SK-N-SH (cell line): ENCODE data around the gene ADORA2A. TPM values are rescaled to one million over a fixed set of nuclear protein-coding genes. Genes with fewer than 3 reads are reported as not detected.

Source experiments
- CTCF ChIA-PET: fragments of 300-600, 350-600 bp; formaldehyde crosslinking; extraction: SDS; loops from one replicate; lab custom pipeline; 2021; lab: Yijun Ruan, JAX
- POLR2A ChIA-PET: fragments of 350-600 bp; sonication (Branson Sonifier 250); formaldehyde crosslinking; extraction: SDS; loops from one replicate; lab custom pipeline; 2020; ENCODE audit warnings: antibody characterized with exemption, inconsistent platforms; lab: Yijun Ruan, JAX
- DNase-seq: peaks from one replicate; pipeline ENCODE4 v3.0.0; 2012
- H2AFZ ChIP-seq: fragments of 200-600 bp; sonication (generic); 2 replicates; pipeline ENCODE4 v1.8.1; 2016; ENCODE audit warnings: antibody characterized with exemption, mild to moderate bottlenecking, low read depth
- H3F3A ChIP-seq: fragments of 200-600 bp; sonication (generic); replicated peaks from 2 replicates; pipeline ENCODE3; 2016; ENCODE audit warnings: antibody characterized with exemption, mild to moderate bottlenecking; ENCODE audit not compliant: insufficient read depth
- H3K27ac ChIP-seq, 2 experiments: fragments of 200-500 bp in 1 of 2; fragments of 200-600 bp in 1 of 2; sonication (Bioruptor generic) in 1 of 2; sonication (generic), shearing (Covaris generic) in 1 of 2; 2 replicates each; pipeline versions ENCODE4 v1.5.1 to v1.6.1; 2014 to 2016; ENCODE audit warnings: low read depth in 2 of 2, inconsistent platforms in 1 of 2, low read length in 1 of 2, mild to moderate bottlenecking in 1 of 2, mixed read lengths in 1 of 2
- H3K27me3 ChIP-seq: fragments of 200-600 bp; sonication (generic), shearing (Covaris generic); 2 replicates; pipeline ENCODE4 v1.6.1; 2016; ENCODE audit warnings: mixed run types; ENCODE audit not compliant: insufficient read depth
- H3K36me3 ChIP-seq, 2 experiments: fragments of 200-500 bp in 1 of 2; fragments of 200-600 bp in 1 of 2; sonication (Bioruptor generic) in 1 of 2; sonication (generic) in 1 of 2; replicated peaks in 1 of 2; 2 replicates each; pipeline versions ENCODE3 to v1.5.1; 2014 to 2016; ENCODE audit warnings: low read length in 1 of 2, mild to moderate bottlenecking in 1 of 2; ENCODE audit not compliant: insufficient read depth in 2 of 2, control insufficient read depth in 1 of 2
- H3K4me1 ChIP-seq, 2 experiments: fragments of 200-500 bp in 1 of 2; fragments of 200-600 bp in 1 of 2; sonication (Bioruptor generic) in 1 of 2; sonication (generic), shearing (Covaris generic) in 1 of 2; 2 replicates each; pipeline versions ENCODE4 v1.5.1 to v1.6.1; 2014 to 2016; ENCODE audit warnings: low read depth in 1 of 2, low read length in 1 of 2, mixed run types in 1 of 2; ENCODE audit not compliant: insufficient read depth in 2 of 2, control insufficient read depth in 1 of 2
- H3K4me2 ChIP-seq: fragments of 200-600 bp; sonication (generic), shearing (Covaris generic); 2 replicates; pipeline ENCODE4 v1.6.1; 2017; ENCODE audit warnings: mixed run types
- H3K4me3 ChIP-seq, 2 experiments: fragments of 200-500 bp in 1 of 2; fragments of 200-600 bp in 1 of 2; sonication (Bioruptor generic) in 1 of 2; sonication (generic), shearing (Covaris generic) in 1 of 2; 2 replicates each; pipeline versions ENCODE4 v1.5.1 to v1.8.1; 2014 to 2016; ENCODE audit warnings: low read depth in 2 of 2, inconsistent platforms in 1 of 2, low read length in 1 of 2, mild to moderate bottlenecking in 1 of 2, mixed read lengths in 1 of 2, moderate library complexity in 1 of 2
- H3K79me2 ChIP-seq: fragments of 200-600 bp; sonication (generic); 2 replicates; pipeline ENCODE4 v1.8.1; 2017; ENCODE audit warnings: mild to moderate bottlenecking; ENCODE audit not compliant: insufficient read depth
- H3K9ac ChIP-seq: fragments of 200-600 bp; sonication (generic); 2 replicates; pipeline ENCODE4 v1.6.1; 2017; ENCODE audit warnings: mixed run types
- H3K9me2 ChIP-seq: fragments of 200-600 bp; sonication (generic); 2 replicates; pipeline ENCODE4 v1.6.1; 2017; ENCODE audit warnings: mixed run types
- H3K9me3 ChIP-seq: fragments of 200-600 bp; sonication (generic); 2 replicates; pipeline ENCODE4 v1.6.1; 2017; ENCODE audit warnings: mixed run types, mild to moderate bottlenecking, moderate library complexity
- H4K20me1 ChIP-seq: fragments of 200-600 bp; sonication (generic); 2 replicates; pipeline ENCODE4 v1.6.1; 2017; ENCODE audit warnings: mild to moderate bottlenecking, mixed run types; ENCODE audit not compliant: insufficient read depth
- CHD2 ChIP-seq: fragments of 150-350 bp; IDR thresholded peaks from 2 replicates; pipeline ENCODE4 v1.6.1; 2018; ENCODE audit warnings: low read length; ENCODE audit not compliant: partially characterized antibody
- CTCF ChIP-seq: fragments of 200-600 bp; sonication (generic); IDR thresholded peaks from 2 replicates; pipeline ENCODE4 v1.6.1; 2017; ENCODE audit warnings: antibody characterized with exemption, mild to moderate bottlenecking, moderate library complexity
- FOSL2 ChIP-seq: IDR thresholded peaks from 2 replicates; pipeline ENCODE4 v1.4.0; 2012; ENCODE audit warnings: low read depth, mild to moderate bottlenecking, moderate library complexity, borderline replicate concordance
- FOXM1 ChIP-seq: IDR thresholded peaks from 2 replicates; pipeline ENCODE4 v1.4.0; 2012; ENCODE audit warnings: low read depth, mild to moderate bottlenecking
- GABPA ChIP-seq: IDR thresholded peaks from 2 replicates; pipeline ENCODE4 v1.4.0; 2012; ENCODE audit warnings: low read depth, mild to moderate bottlenecking
- GATA2 ChIP-seq: sonication (generic); formaldehyde crosslinking; IDR thresholded peaks from 2 replicates; pipeline ENCODE4 v1.5.0; 2020; ENCODE audit warnings: mild to moderate bottlenecking, missing genetic modification reagents
- IRF3 ChIP-seq: fragments of 150-350 bp; IDR thresholded peaks from 2 replicates; pipeline ENCODE4 v1.6.1; 2016; ENCODE audit warnings: mild to moderate bottlenecking, low read depth, low read length
- JUND ChIP-seq: IDR thresholded peaks from 2 replicates; pipeline ENCODE4 v1.4.0; 2012
- PBX3 ChIP-seq: IDR thresholded peaks from 2 replicates; pipeline ENCODE4; 2012
- RCOR1 ChIP-seq: fragments of 150-350 bp; IDR thresholded peaks from 2 replicates; pipeline ENCODE4 v1.6.1; 2017; ENCODE audit warnings: antibody characterized with exemption, low read length
- REST ChIP-seq: IDR thresholded peaks from 2 replicates; pipeline ENCODE4 v1.6.1; 2012; ENCODE audit warnings: mild to moderate bottlenecking, low read depth, low read length, moderate library complexity
- SIN3A ChIP-seq: IDR thresholded peaks from 2 replicates; pipeline ENCODE4 v1.6.1; 2012; ENCODE audit warnings: low read depth, mild to moderate bottlenecking, low read length, moderate library complexity, borderline replicate concordance
- SMC3 ChIP-seq: IDR thresholded peaks from 2 replicates; pipeline ENCODE4 v1.6.1; 2012; ENCODE audit warnings: low read depth, low read length, improper control_type of control experiment
- USF1 ChIP-seq: IDR thresholded peaks from 2 replicates; pipeline ENCODE4 v1.4.0; 2012; ENCODE audit warnings: low read depth, borderline replicate concordance
- USF2 ChIP-seq: fragments of 150-350 bp; IDR thresholded peaks from 2 replicates; pipeline ENCODE4 v1.6.1; 2017; ENCODE audit warnings: antibody characterized with exemption, low read length, low read depth, borderline replicate concordance
- WGBS: methylation state at CpG from one replicate; pipeline ENCODE4 v1.1.6; 2017; ENCODE audit warnings: low lambda C conversion rate; 5-methylcytosine and 5-hydroxymethylcytosine counted together
- polyA plus RNA-seq, 3 experiments: library from polyadenylated mRNA; depleted of rRNA; stranded (reverse); fragments of >200 nt; gene quantifications; 2 replicates each; pipeline ENCODE4 v1.2.3, GENCODE V29; 2012

The ADORA2A gene
- polyA plus RNA-seq, 1 of the 3 experiments (the other 2 are of a cell fraction), result 9.3 TPM

GRCh38 chr22:24424901-24425775 is 2.3 kb upstream of the ADORA2A start:
- no peaks in the 10 kb centered on the region for H3K36me3 ChIP-seq
- H3K4me3 ChIP-seq, result peak overlapping the region in 1 of 2 experiments; percentile 72; a peak in 2 of 4 replicates
- no peak for TF ChIP-seq FOSL2
- no peak for TF ChIP-seq SMC3
- no peak for TF ChIP-seq RCOR1
- TF ChIP-seq GATA2, result no peak
- CTCF ChIA-PET, result interaction anchor here (0.7 to 5.7 kb wide), 22 partner anchors 12 to 178 kb away, joined by 3 to 46 read pairs (median 6); no protein-coding TSS in a partner anchor
- POLR2A ChIA-PET, result interaction anchor here (0.5 to 2.2 kb wide), 10 partner anchors 10 to 145 kb away, joined by 3 to 12 read pairs (median 4); no protein-coding TSS in a partner anchor
- 87% methylated on average over 14 of the region's 32 CpGs for WGBS
- no peak overlapping the region for H3K9ac ChIP-seq
- no peak overlapping the region for H3K4me2 ChIP-seq
- H3K27ac ChIP-seq, result peak overlapping the region in 1 of 2 experiments; percentile 89; a peak in 1 of 4 replicates
- H3K4me1 ChIP-seq, result peaks cover 4 to 78% of the 10 kb centered on the region in 2 experiments; a peak in 2 of 4 replicates
- H4K20me1 ChIP-seq, result no peaks in the 10 kb centered on the region
- H3K9me3 ChIP-seq, result no peaks in the 10 kb centered on the region
- no peaks in the 10 kb centered on the region for H3F3A ChIP-seq
- no peaks in the 10 kb centered on the region for H3K9me2 ChIP-seq
- H3K27me3 ChIP-seq, result no peaks in the 10 kb centered on the region
- peak; percentile 66 for DNase-seq
- H3K79me2 ChIP-seq, result no peaks in the 10 kb centered on the region
- H2AFZ ChIP-seq, result no peak overlapping the region

GRCh38 chr22:24426436-24426835 is 963 bp upstream of the ADORA2A start:
- DNase-seq, result no peak
- POLR2A ChIA-PET, result interaction anchor here (0.9 to 2.1 kb wide), 9 partner anchors 9 to 118 kb away, joined by 3 to 6 read pairs (median 4); no protein-coding TSS in a partner anchor
- Histone ChIP-seq H3K4me1 (peaks cover 4 to 78% of the 10 kb centered on the region in 2 experiments; a peak in 2 of 4 replicates), H3F3A (no peaks in the 10 kb centered on the region), H3K9me2 (no peaks in the 10 kb centered on the region), H3K27ac (peak overlapping the region in 1 of 2 experiments; percentile 89; a peak in 1 of 4 replicates), H3K36me3 (no peaks in the 10 kb centered on the region), H3K27me3 (no peaks in the 10 kb centered on the region), H3K4me2 (no peak overlapping the region), H3K9ac (no peak overlapping the region), H3K9me3 (no peaks in the 10 kb centered on the region), H4K20me1 (no peaks in the 10 kb centered on the region), H3K79me2 (no peaks in the 10 kb centered on the region), H2AFZ (no peak overlapping the region), H3K4me3 (peak overlapping the region in 1 of 2 experiments; percentile 6; a peak in 1 of 4 replicates)
- 92% methylated on average over 2 of the region's 4 CpGs for WGBS
- CTCF ChIA-PET, result interaction anchor here (0.9 to 5.5 kb wide), 5 partner anchors 10 to 102 kb away, joined by 3 to 46 read pairs (median 4); no protein-coding TSS in a partner anchor
- TF ChIP-seq USF1 (no peak), CHD2 (no peak), CTCF (no peak), PBX3 (no peak), USF2 (no peak), FOXM1 (no peak), REST (no peak), JUND (no peak), IRF3 (no peak), GABPA (no peak), SIN3A (no peak)
